Measurements from ENCODE around the gene CEP112. TPM values are rescaled to one million over a fixed set of nuclear protein-coding genes. Genes with fewer than 3 reads are reported as not detected.

The CEP112 gene
- polyA plus RNA-seq, 1 donor from 2014 or later = 6.0 TPM

GRCh38 chr17:65660947-65661346 lies 531.0 kb downstream of the CEP112 start:
- Histone ChIP-seq H3K79me2 (replicated peaks; ENCODE audit: insufficient read depth, low read length) (no peaks in the 10 kb centered on the region), H3K9me3 (ENCODE audit: low read length) (no peaks in the 10 kb centered on the region), H3K27ac (ENCODE audit: low read length) (no peak overlapping the region), H3K27me3 (ENCODE audit: insufficient read depth, low read depth, low read length) (no peaks in the 10 kb centered on the region), H3K9ac (ENCODE audit: low read length) (no peak overlapping the region), H3K4me3 (ENCODE audit: low read length) (no peak overlapping the region), H2AFZ (ENCODE audit: low read depth, low read length) (no peak overlapping the region), H3K4me2 (ENCODE audit: low read length) (no peak overlapping the region), H3K9me2 (ENCODE audit: insufficient read depth, low read length) (no peaks in the 10 kb centered on the region), H3K36me3 (ENCODE audit: insufficient read depth, low read length) (no peaks in the 10 kb centered on the region), H4K20me1 (ENCODE audit: insufficient read depth) (no peaks in the 10 kb centered on the region), H3F3A (ENCODE audit: insufficient read depth, low read length, poor library complexity, severe bottlenecking) (no peaks in the 10 kb centered on the region)
- no peak for TF ChIP-seq MXI1 (conservative IDR thresholded peaks at IDR 0.05; ENCODE audit: poor library complexity, severe bottlenecking)

DNA sequence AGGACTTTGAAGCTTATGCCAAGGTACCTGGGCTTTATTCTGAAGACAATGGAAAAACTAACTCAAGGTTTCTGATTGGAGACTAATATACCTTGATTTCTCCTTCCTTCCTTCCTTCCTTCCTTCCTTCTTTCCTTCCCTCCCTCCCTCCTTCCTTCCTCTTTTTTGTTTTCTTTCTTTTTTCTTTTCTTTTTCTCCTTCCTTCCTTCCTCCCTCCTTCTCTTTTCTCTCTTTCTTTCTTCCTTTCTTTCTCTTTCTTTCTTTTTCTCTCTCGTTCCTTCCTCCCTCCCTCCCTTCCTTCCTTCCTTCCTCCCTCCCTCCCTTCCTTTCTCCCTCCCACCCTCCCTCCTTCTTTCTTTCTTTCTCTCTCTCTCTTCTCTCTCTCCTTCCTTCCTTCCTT lies 531.9 kb downstream of the CEP112 start:
- H3K4me2 ChIP-seq (ENCODE audit: low read length) = no peak overlapping the region
- H3K9ac ChIP-seq (ENCODE audit: low read length) = no peak overlapping the region
- TF ChIP-seq REST (IDR thresholded peaks at IDR 0.05; ENCODE audit: borderline replicate concordance) = no peak
- TF ChIP-seq TAF1 (IDR thresholded peaks at IDR 0.05; ENCODE audit: low read depth) = no peak
- no peak for TF ChIP-seq SMC3 (conservative IDR thresholded peaks at IDR 0.05; ENCODE audit: poor library complexity)
- H4K20me1 ChIP-seq (ENCODE audit: insufficient read depth) = no peaks in the 10 kb centered on the region
- no peaks in the 10 kb centered on the region for H3K36me3 ChIP-seq (ENCODE audit: insufficient read depth, low read length)
- H3K9me2 ChIP-seq (ENCODE audit: insufficient read depth, low read length) = no peaks in the 10 kb centered on the region
- H3F3A ChIP-seq (ENCODE audit: insufficient read depth, low read length, poor library complexity, severe bottlenecking) = no peaks in the 10 kb centered on the region
- H3K79me2 ChIP-seq (replicated peaks; ENCODE audit: insufficient read depth, low read length) = no peaks in the 10 kb centered on the region
- no peak overlapping the region for H3K4me3 ChIP-seq (ENCODE audit: low read length)
- no peak overlapping the region for H3K27ac ChIP-seq (ENCODE audit: low read length)
- no peaks in the 10 kb centered on the region for H3K27me3 ChIP-seq (ENCODE audit: insufficient read depth, low read depth, low read length)
- H3K9me3 ChIP-seq (ENCODE audit: low read length) = no peaks in the 10 kb centered on the region
- no peak overlapping the region for H2AFZ ChIP-seq (ENCODE audit: low read depth, low read length)

DNA sequence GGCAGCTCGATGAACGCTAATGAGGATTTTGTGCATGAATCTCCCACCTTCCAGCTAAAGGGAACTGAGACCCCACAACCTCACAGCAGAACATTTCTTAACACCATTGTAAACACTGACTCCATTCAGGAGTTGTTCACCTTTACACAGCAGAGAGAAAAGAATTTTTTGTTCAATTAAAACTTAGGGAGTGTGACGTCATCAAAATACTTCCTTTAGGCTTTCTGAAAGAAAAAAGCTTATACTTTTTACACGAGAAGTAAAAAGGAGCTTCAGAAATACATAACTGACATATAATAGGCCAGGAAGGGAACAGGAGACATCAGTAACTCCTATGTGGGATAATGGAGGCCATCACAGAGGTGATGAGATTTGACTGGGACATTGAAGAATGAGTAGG lies 532.4 kb downstream of the CEP112 start:
- Histone ChIP-seq H3K4me3 (ENCODE audit: low read length) (no peak overlapping the region), H3K4me2 (ENCODE audit: low read length) (no peak overlapping the region), H3K27me3 (ENCODE audit: insufficient read depth, low read depth, low read length) (no peaks in the 10 kb centered on the region), H3K9ac (ENCODE audit: low read length) (no peak overlapping the region), H3K9me3 (ENCODE audit: low read length) (no peaks in the 10 kb centered on the region), H4K20me1 (ENCODE audit: insufficient read depth) (no peaks in the 10 kb centered on the region), H3K27ac (ENCODE audit: low read length) (no peak overlapping the region), H3K9me2 (ENCODE audit: insufficient read depth, low read length) (no peaks in the 10 kb centered on the region), H3K36me3 (ENCODE audit: insufficient read depth, low read length) (no peaks in the 10 kb centered on the region), H3K79me2 (replicated peaks; ENCODE audit: insufficient read depth, low read length) (no peaks in the 10 kb centered on the region), H2AFZ (ENCODE audit: low read depth, low read length) (no peak overlapping the region), H3F3A (ENCODE audit: insufficient read depth, low read length, poor library complexity, severe bottlenecking) (no peaks in the 10 kb centered on the region)
- TF ChIP-seq SMC3 (conservative IDR thresholded peaks at IDR 0.05; ENCODE audit: poor library complexity) (no peak), POLR2AphosphoS5 (IDR thresholded peaks at IDR 0.05) (no peak), CTCF (IDR thresholded peaks at IDR 0.05; ENCODE audit: poor library complexity, severe bottlenecking) (no peak)

All from neural cell (in vitro differentiated cells).